ENCODE results near the gene ZCWPW1. TPM values are rescaled to one million over a fixed set of nuclear protein-coding genes. Genes with fewer than 3 reads are reported as not detected.

Gene ZCWPW1
- total RNA-seq, 3 donors from 2014 or later, result 3.9 to 12.6 (median 8.6) TPM

DNA sequence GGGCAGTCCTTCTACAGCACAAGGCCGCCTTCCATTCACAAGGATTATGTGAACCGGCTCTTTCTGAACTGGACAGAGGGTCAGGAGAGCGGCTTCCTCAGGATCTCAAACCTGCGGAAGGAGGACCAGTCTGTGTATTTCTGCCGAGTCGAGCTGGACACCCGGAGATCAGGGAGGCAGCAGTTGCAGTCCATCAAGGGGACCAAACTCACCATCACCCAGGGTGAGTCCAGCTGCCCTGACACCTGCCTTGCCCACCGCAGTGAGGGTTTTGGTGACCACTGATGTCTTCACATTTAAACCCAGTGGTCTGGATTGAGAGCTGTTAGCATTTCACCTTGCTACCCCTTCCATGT, 69.7 kb downstream of the ZCWPW1 start:
- H3K9me3 ChIP-seq, result no peaks in the 10 kb centered on the region
- no peaks in the 10 kb centered on the region for H3K4me1 ChIP-seq
- TF ChIP-seq, protein P1, sequence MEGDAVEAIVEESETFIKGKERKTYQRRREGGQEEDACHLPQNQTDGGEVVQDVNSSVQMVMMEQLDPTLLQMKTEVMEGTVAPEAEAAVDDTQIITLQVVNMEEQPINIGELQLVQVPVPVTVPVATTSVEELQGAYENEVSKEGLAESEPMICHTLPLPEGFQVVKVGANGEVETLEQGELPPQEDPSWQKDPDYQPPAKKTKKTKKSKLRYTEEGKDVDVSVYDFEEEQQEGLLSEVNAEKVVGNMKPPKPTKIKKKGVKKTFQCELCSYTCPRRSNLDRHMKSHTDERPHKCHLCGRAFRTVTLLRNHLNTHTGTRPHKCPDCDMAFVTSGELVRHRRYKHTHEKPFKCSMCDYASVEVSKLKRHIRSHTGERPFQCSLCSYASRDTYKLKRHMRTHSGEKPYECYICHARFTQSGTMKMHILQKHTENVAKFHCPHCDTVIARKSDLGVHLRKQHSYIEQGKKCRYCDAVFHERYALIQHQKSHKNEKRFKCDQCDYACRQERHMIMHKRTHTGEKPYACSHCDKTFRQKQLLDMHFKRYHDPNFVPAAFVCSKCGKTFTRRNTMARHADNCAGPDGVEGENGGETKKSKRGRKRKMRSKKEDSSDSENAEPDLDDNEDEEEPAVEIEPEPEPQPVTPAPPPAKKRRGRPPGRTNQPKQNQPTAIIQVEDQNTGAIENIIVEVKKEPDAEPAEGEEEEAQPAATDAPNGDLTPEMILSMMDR (IDR thresholded peaks at IDR 0.05), result no peak
- TF ChIP-seq POLR2A (IDR thresholded peaks at IDR 0.05), result no peak
- no peak for TF ChIP-seq POLR2AphosphoS5 (IDR thresholded peaks at IDR 0.05)
- DNase-seq (ENCODE audit: low spot score in 2 of 2), result no peak
- H3K27me3 ChIP-seq, result no peaks in the 10 kb centered on the region
- H3K27ac ChIP-seq, result no peak overlapping the region
- H3K36me3 ChIP-seq, result peaks cover 12% of the 10 kb centered on the region
- H3K4me3 ChIP-seq, result no peak overlapping the region
- intact Hi-C loops (cut with DNase I; ENCODE audit: low total_unique reads), result no loop called here

DNA sequence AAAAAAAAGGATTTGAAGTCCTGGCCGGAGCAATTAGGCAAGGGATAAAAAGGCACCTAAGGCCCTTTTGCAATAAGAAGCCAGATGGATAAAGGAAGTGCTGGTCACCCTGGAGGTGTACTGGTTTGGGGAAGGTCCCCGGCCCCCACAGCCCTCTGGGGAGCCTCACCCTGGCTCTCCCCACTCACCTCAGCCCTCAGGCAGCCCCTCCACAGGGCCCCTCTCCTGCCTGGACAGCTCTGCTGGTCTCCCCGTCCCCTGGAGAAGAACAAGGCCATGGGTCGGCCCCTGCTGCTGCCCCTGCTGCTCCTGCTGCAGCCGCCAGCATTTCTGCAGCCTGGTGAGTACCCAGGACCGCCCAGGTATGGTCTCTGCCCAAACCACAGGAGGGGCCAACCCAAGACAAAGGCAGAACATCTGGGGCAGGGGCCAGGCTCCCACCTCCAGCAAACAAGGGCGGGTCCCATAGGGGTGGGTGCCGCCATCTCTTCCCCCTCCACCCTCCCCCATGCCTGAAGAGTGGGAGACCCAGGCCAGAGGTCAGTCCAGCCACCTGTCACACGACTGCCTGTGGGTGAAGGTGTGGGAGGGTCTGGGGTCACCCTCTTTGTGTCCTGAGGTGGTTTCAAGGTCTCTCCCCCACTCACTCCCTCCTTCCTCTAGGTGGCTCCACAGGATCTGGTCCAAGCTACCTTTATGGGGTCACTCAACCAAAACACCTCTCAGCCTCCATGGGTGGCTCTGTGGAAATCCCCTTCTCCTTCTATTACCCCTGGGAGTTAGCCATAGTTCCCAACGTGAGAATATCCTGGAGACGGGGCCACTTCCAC, 70.3 kb downstream of the ZCWPW1 start, which contains the start of gene PILRB:
Gene PILRB, plus strand, starts transcription at position 91 of the 830 bp plus-strand sequence. Its CDS starts 186 bp downstream, at position 277.
- no peaks in the 10 kb centered on the region for H3K4me1 ChIP-seq
- no peak within 1 kb of the TSS for H3K4me3 ChIP-seq
- H3K9me3 ChIP-seq, result no peaks in the 10 kb centered on the region
- TF ChIP-seq, protein P1 (IDR thresholded peaks at IDR 0.05), result no peak
- TF ChIP-seq POLR2A (IDR thresholded peaks at IDR 0.05) (no peak), POLR2AphosphoS5 (IDR thresholded peaks at IDR 0.05) (no peak)
- no peak within 1 kb of the TSS for H3K27ac ChIP-seq
- H3K36me3 ChIP-seq, result peaks cover 12% of the 10 kb centered on the region
- H3K27me3 ChIP-seq, result no peaks in the 10 kb centered on the region
- intact Hi-C loops (cut with DNase I; ENCODE audit: low total_unique reads), result no loop called here
- DNase-seq (ENCODE audit: low spot score in 2 of 2), result no peak

DNA sequence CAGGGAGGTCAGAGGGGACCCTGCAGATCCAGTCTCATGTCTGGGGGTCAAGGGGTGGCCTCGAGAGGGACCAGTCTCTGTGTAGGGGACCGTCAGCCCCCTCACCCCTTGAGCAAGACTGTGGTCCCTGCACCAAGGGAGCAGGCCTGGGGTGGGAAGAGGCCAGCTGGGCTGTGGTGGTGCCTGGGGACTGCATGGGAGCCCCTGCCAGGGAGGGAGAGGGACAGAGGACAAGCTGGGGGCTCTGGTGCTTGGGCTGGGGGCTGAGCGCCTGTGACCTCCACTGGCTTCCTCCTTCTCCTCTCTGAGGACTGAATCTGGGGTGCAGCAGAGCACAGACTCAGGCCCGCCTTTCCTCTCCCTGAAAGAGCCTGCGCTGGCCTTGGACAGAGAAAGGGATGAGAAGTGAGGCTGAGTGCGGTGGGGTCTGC, 71.4 kb downstream of the ZCWPW1 start:
- no peak for DNase-seq (ENCODE audit: low spot score in 2 of 2)
- peaks cover 12% of the 10 kb centered on the region for H3K36me3 ChIP-seq
- TF ChIP-seq POLR2A (IDR thresholded peaks at IDR 0.05) (no peak), POLR2AphosphoS5 (IDR thresholded peaks at IDR 0.05) (no peak)
- TF ChIP-seq, protein P1 (IDR thresholded peaks at IDR 0.05), result no peak
- H3K27ac ChIP-seq, result no peak overlapping the region
- no peaks in the 10 kb centered on the region for H3K27me3 ChIP-seq
- no peak overlapping the region for H3K4me3 ChIP-seq
- H3K9me3 ChIP-seq, result no peaks in the 10 kb centered on the region
- intact Hi-C loops (cut with DNase I; ENCODE audit: low total_unique reads), result no loop called here
- no peaks in the 10 kb centered on the region for H3K4me1 ChIP-seq

DNA sequence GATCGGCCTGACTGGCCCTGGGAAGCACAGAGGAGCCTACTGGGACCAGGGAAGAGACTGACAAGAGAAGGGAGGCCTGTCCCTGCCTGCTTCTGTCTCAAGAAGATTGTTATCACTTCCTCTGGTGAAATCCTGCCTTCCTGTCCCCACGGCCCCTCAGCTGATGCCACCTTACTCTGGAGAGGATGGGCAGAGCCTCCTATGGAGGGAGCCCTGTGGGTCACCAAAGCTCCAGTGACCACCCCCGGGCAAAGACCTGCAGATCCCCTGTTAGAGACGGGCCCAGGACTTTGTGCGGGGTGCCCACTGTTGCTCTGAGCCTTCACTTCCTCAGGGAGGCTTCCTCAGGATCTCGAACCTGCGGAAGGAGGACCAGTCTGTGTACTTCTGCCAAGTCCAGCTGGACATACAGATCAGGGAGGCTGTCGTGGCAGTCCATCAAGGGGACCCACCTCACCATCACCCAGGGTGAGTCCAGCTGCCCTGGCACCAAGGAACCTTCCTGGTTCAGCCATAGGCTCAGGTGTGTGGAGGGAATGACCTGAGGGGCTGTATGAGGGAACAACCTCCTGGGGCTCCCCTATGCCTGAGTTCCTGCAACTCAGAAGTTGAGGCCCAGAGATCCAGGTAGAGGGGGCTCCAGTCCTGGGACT, 72.0 kb downstream of the ZCWPW1 start:
- Histone ChIP-seq H3K9me3 (no peaks in the 10 kb centered on the region), H3K36me3 (peaks cover 12% of the 10 kb centered on the region), H3K4me1 (no peaks in the 10 kb centered on the region), H3K27me3 (no peaks in the 10 kb centered on the region), H3K4me3 (no peak overlapping the region), H3K27ac (no peak overlapping the region)
- intact Hi-C loops (cut with DNase I; ENCODE audit: low total_unique reads), result no loop called here
- no peak for DNase-seq (ENCODE audit: low spot score in 2 of 2)
- TF ChIP-seq, protein P1 (IDR thresholded peaks at IDR 0.05), result no peak
- TF ChIP-seq POLR2AphosphoS5 (IDR thresholded peaks at IDR 0.05) (no peak), POLR2A (IDR thresholded peaks at IDR 0.05) (no peak)
